ENCODE data around the gene ICA1. TPM values are rescaled to one million over a fixed set of nuclear protein-coding genes. Genes with fewer than 3 reads are reported as not detected.

The ICA1 gene
- total RNA-seq, 5 donors from 2014 or later (not counting 1 experiment from before 2014, with no cell fraction given): 0.82 to 2.4 (median 1.1) TPM

DNA sequence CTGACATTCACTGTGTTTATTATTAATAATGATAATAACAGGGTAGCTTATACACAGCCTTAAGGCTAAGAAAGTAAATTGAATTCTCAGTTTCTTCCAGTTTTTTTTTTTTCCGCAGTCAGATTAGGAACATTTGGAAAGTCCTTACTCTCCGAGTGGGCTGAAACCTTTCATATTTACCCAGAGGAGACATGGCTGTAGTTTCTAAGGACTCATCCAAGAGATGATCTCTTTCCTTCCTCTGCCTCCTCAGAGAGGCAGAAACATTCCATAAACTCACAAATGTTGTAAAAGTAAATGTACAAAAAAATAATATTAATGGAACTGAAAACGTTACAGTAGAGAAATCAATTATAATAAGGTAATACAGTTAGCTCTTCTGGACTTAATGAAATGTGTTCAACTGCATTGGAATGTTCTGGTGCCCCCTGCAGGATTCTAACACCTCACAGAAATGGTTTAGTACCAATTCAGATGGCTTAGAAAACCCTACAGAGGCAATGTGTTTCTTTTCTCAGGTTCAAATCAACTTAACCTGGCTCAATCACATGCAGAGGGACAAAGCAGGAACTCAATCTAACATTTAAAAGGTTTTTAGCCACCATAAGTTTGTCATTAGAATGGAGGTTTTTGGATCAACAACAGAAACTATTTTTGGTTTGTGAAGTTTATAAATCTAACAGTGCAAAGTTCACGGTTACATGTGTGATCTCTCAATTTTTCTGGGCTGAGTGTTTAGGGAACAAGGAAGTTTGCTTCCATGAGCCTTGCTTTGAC lies 71.7 kb downstream of the ICA1 start:
- DNase-seq (peak; percentile 5 to 85 (median 63)), ATAC-seq (replicated peaks in 1 of 4) (peak; percentile 60 to 80 (median 76))
- Mint-ChIP-seq H3K36me3 (no peaks in the 10 kb centered on the region), H3K4me3 (no peak overlapping the region), H3K4me1 (peaks cover 15 to 23% (median 20%) of the 10 kb centered on the region in 3 donors), H3K9me3 (no peaks in the 10 kb centered on the region), H3K27ac (peak overlapping the region in 1 of 2 donors; percentile 34), H3K27me3 (no peaks in the 10 kb centered on the region)
- Histone ChIP-seq H3K27me3 (replicated peaks in 1 of 2; ENCODE audit: control insufficient read depth in 2 of 2, extremely low read depth in 1 of 2, insufficient read depth in 2 of 2, low read length in 1 of 2) (no peaks in the 10 kb centered on the region), H3K4me1 (ENCODE audit: control insufficient read depth in 1 of 2, extremely low read depth in 1 of 2, insufficient read depth in 2 of 2, low read length in 2 of 2) (peaks cover 2 to 4% of the 10 kb centered on the region in 2 experiments), H3K27ac (ENCODE audit: low read length) (no peak overlapping the region), H3K9me3 (no peaks in the 10 kb centered on the region), H3K4me3 (ENCODE audit: control insufficient read depth in 1 of 2, extremely low read depth in 1 of 2, low read length in 1 of 2) (no peak overlapping the region), H3K36me3 (ENCODE audit: control insufficient read depth in 2 of 2, extremely low read depth in 1 of 2, insufficient read depth in 1 of 2, low read length in 1 of 2) (no peaks in the 10 kb centered on the region)
- CTCF ChIA-PET: interaction anchor here (0.6 to 4.8 kb wide), 33 partner anchors 8 to 1014 kb away, joined by 3 to 81 read pairs (median 4); no protein-coding TSS in a partner anchor
- WGBS (ENCODE audit: insufficient coverage): no CpG with 5 or more reads among the region's 4 CpGs
- POLR2A ChIA-PET: interaction anchor here in 1 of 2 donors (0.5 to 0.6 kb wide), 2 partner anchors 36 to 238 kb away, joined by 3 to 5 read pairs; no protein-coding TSS in a partner anchor

DNA sequence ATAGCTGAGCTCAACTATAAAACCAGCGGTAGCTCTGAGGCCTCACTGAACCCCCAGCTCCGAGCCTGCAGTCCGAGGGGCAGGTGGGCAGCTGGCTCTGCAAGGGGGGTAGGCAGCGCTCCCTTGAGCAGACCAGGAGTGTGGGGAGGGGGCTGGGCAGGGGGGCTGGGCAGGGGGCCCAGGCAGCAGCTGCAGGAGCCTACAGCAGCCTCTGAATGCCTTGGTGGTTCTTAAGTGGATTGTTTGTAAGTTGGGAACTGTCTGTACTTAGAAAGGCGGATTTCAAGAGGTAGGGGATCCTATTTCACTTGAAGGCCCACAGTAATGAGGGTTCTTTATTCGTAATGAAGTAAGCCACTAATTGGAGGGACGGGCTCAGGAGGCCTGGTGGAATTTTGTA lies 72.3 kb downstream of the ICA1 start:
- Mint-ChIP-seq H3K27me3 (no peaks in the 10 kb centered on the region), H3K27ac (no peak overlapping the region), H3K9me3 (no peaks in the 10 kb centered on the region), H3K36me3 (no peaks in the 10 kb centered on the region), H3K4me3 (no peak overlapping the region), H3K4me1 (peaks cover 15 to 25% (median 20%) of the 10 kb centered on the region in 3 donors)
- H3K4me3 ChIP-seq (ENCODE audit: control insufficient read depth in 1 of 2, extremely low read depth in 1 of 2, low read length in 1 of 2): no peak overlapping the region
- no peak overlapping the region for H3K27ac ChIP-seq (ENCODE audit: low read length)
- no peaks in the 10 kb centered on the region for H3K27me3 ChIP-seq (replicated peaks in 1 of 2; ENCODE audit: control insufficient read depth in 2 of 2, extremely low read depth in 1 of 2, insufficient read depth in 2 of 2, low read length in 1 of 2)
- WGBS (ENCODE audit: insufficient coverage): 95% methylated on average over 2 of the region's 7 CpGs
- no peak for ATAC-seq (replicated peaks in 1 of 4)
- no peaks in the 10 kb centered on the region for H3K9me3 ChIP-seq
- H3K4me1 ChIP-seq (ENCODE audit: control insufficient read depth in 1 of 2, extremely low read depth in 1 of 2, insufficient read depth in 2 of 2, low read length in 2 of 2): peaks cover 2 to 4% of the 10 kb centered on the region in 2 experiments
- ChIA-PET POLR2A (interaction anchor here in 1 of 2 donors (0.5 to 0.6 kb wide), 2 partner anchors 36 to 237 kb away, joined by 3 to 5 read pairs; no protein-coding TSS in a partner anchor), CTCF (interaction anchor here (0.6 to 4.8 kb wide), 33 partner anchors 9 to 1511 kb away, joined by 3 to 81 read pairs (median 4); no protein-coding TSS in a partner anchor)
- no peaks in the 10 kb centered on the region for H3K36me3 ChIP-seq (ENCODE audit: control insufficient read depth in 2 of 2, extremely low read depth in 1 of 2, insufficient read depth in 1 of 2, low read length in 1 of 2)
- no peak for DNase-seq

DNA sequence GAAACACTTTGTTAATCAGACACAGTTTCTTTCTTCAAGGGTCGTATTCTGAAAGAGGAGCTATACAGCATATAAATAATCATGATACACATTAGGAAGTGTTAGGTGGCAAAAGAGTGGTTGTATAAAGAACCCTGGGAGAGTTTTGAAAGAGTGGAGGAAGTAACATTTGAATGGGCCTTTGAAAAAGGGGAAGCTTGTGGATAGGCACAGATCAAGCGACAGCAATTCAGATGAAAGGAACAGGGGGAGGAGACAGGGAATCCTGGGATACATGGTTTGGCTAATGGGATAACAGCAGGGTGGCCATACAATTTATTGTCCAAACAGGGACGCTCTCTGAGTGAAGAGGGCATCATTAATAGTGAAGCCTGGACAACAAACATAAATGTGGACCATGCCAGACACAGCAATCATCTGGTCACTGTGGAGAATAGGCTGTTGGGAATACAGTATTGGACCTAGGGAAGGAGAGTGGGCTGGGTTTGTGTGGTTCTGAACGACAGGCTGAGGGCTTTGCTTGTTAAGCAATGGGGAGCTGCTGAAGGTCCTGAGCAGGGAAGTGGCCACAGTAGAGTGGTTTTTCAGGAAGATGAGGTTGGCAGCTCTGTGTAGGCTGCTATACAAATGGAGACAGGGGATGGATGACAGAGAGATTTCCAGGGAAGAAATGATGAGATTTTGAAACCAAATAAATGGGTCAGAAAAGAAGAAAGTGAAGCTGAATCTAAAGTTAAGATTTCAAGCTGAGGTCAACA lies 75.9 kb downstream of the ICA1 start:
- Mint-ChIP-seq H3K9me3 (no peaks in the 10 kb centered on the region), H3K27me3 (no peaks in the 10 kb centered on the region), H3K4me1 (peaks cover 15 to 26% (median 25%) of the 10 kb centered on the region in 3 donors), H3K4me3 (no peak overlapping the region), H3K36me3 (no peaks in the 10 kb centered on the region), H3K27ac (no peak overlapping the region)
- no peaks in the 10 kb centered on the region for H3K27me3 ChIP-seq (replicated peaks in 1 of 2; ENCODE audit: control insufficient read depth in 2 of 2, extremely low read depth in 1 of 2, insufficient read depth in 2 of 2, low read length in 1 of 2)
- no peaks in the 10 kb centered on the region for H3K36me3 ChIP-seq (ENCODE audit: control insufficient read depth in 2 of 2, extremely low read depth in 1 of 2, insufficient read depth in 1 of 2, low read length in 1 of 2)
- no peak overlapping the region for H3K27ac ChIP-seq (ENCODE audit: low read length)
- no peaks in the 10 kb centered on the region for H3K9me3 ChIP-seq
- CTCF ChIA-PET: interaction anchor here in 1 of 2 donors (0.6 to 2.1 kb wide), 4 partner anchors 31 to 505 kb away, joined by 3 to 9 read pairs (median 4); no protein-coding TSS in a partner anchor
- 62% methylated on average over 2 of the region's 4 CpGs for WGBS (ENCODE audit: insufficient coverage)
- no peak for ATAC-seq (replicated peaks in 1 of 4)
- no peak overlapping the region for H3K4me3 ChIP-seq (ENCODE audit: control insufficient read depth in 1 of 2, extremely low read depth in 1 of 2, low read length in 1 of 2)
- H3K4me1 ChIP-seq (ENCODE audit: control insufficient read depth in 1 of 2, extremely low read depth in 1 of 2, insufficient read depth in 2 of 2, low read length in 2 of 2): peaks cover 2 to 4% of the 10 kb centered on the region in 2 experiments
- POLR2A ChIA-PET: interaction anchor here in 1 of 2 donors (0.6 kb wide), 1 partner anchor 1003 kb away, joined by 4 read pairs; no protein-coding TSS in a partner anchor
- no peak for DNase-seq

- H3K9me3 ChIP-seq: no peaks in the 10 kb centered on the region
- ChIA-PET POLR2A (no interaction called here), CTCF (interaction anchor here in 1 of 2 donors (0.5 kb wide), 1 partner anchor 835 kb away, joined by 3 read pairs; no protein-coding TSS in a partner anchor)
- H3K4me3 Mint-ChIP-seq: no peak overlapping the region
- H3K27me3 ChIP-seq (replicated peaks in 1 of 2; ENCODE audit: control insufficient read depth in 2 of 2, extremely low read depth in 1 of 2, insufficient read depth in 2 of 2, low read length in 1 of 2): no peaks in the 10 kb centered on the region
- H3K4me1 Mint-ChIP-seq: peaks cover 9 to 27% (median 24%) of the 10 kb centered on the region in 3 donors
- H3K9me3 Mint-ChIP-seq: no peaks in the 10 kb centered on the region
- H3K36me3 ChIP-seq (ENCODE audit: control insufficient read depth in 2 of 2, extremely low read depth in 1 of 2, insufficient read depth in 1 of 2, low read length in 1 of 2): no peaks in the 10 kb centered on the region
- H3K27me3 Mint-ChIP-seq: no peaks in the 10 kb centered on the region
- no peak overlapping the region for H3K4me3 ChIP-seq (ENCODE audit: control insufficient read depth in 1 of 2, extremely low read depth in 1 of 2, low read length in 1 of 2)
- H3K4me1 ChIP-seq (ENCODE audit: control insufficient read depth in 1 of 2, extremely low read depth in 1 of 2, insufficient read depth in 2 of 2, low read length in 2 of 2): peaks cover 0 to 4% of the 10 kb centered on the region in 2 experiments
- no peak overlapping the region for H3K27ac Mint-ChIP-seq
- WGBS (ENCODE audit: insufficient coverage): no CpG with 5 or more reads among the region's 2 CpGs
- no peak overlapping the region for H3K27ac ChIP-seq (ENCODE audit: low read length)
- ATAC-seq (replicated peaks in 1 of 4): no peak
- no peak for DNase-seq
- H3K36me3 Mint-ChIP-seq: no peaks in the 10 kb centered on the region
Measured at GRCh38 chr7:8184221-8184620, 77.7 kb downstream of the ICA1 start.

- H3K27me3 ChIP-seq (replicated peaks in 1 of 2; ENCODE audit: control insufficient read depth in 2 of 2, extremely low read depth in 1 of 2, insufficient read depth in 2 of 2, low read length in 1 of 2): no peaks in the 10 kb centered on the region
- 100% methylated on average over 2 of the region's 7 CpGs for WGBS (ENCODE audit: insufficient coverage)
- Mint-ChIP-seq H3K36me3 (no peaks in the 10 kb centered on the region), H3K4me1 (peaks cover 47 to 56% (median 55%) of the 10 kb centered on the region in 3 donors), H3K27me3 (no peaks in the 10 kb centered on the region), H3K27ac (peak overlapping the region; percentile 93 to 99), H3K9me3 (peaks cover 0 to 3% (median 0%) of the 10 kb centered on the region in 3 donors), H3K4me3 (no peak overlapping the region)
- ATAC-seq (replicated peaks in 1 of 4) (no peak), DNase-seq (no peak)
- H3K9me3 ChIP-seq: no peaks in the 10 kb centered on the region
- no peaks in the 10 kb centered on the region for H3K36me3 ChIP-seq (ENCODE audit: control insufficient read depth in 2 of 2, extremely low read depth in 1 of 2, insufficient read depth in 1 of 2, low read length in 1 of 2)
- no peak overlapping the region for H3K4me3 ChIP-seq (ENCODE audit: control insufficient read depth in 1 of 2, extremely low read depth in 1 of 2, low read length in 1 of 2)
- CTCF ChIA-PET: interaction anchor here in 1 of 2 donors (2.2 kb wide), 1 partner anchor 10 kb away, joined by 9 read pairs; no protein-coding TSS in a partner anchor
- POLR2A ChIA-PET: interaction anchor here in 1 of 2 donors (0.6 kb wide), 1 partner anchor 145 kb away, joined by 3 read pairs; no protein-coding TSS in a partner anchor
- H3K4me1 ChIP-seq (ENCODE audit: control insufficient read depth in 1 of 2, extremely low read depth in 1 of 2, insufficient read depth in 2 of 2, low read length in 2 of 2): peaks cover 39 to 43% of the 10 kb centered on the region in 2 experiments
- H3K27ac ChIP-seq (ENCODE audit: low read length): no peak overlapping the region
Measured at GRCh38 chr7:8179486-8179885, 82.5 kb downstream of the ICA1 start.

GRCh38 chr7:8178353-8178752 lies 83.6 kb downstream of the ICA1 start:
- H3K36me3 Mint-ChIP-seq: no peaks in the 10 kb centered on the region
- H3K9me3 Mint-ChIP-seq: peaks cover 0 to 3% (median 0%) of the 10 kb centered on the region in 3 donors
- peak overlapping the region in 1 of 3 donors; percentile 71 for H3K4me3 Mint-ChIP-seq
- Histone ChIP-seq H3K27ac (ENCODE audit: low read length) (peak overlapping the region; percentile 75), H3K4me3 (ENCODE audit: control insufficient read depth in 1 of 2, extremely low read depth in 1 of 2, low read length in 1 of 2) (no peak overlapping the region), H3K27me3 (replicated peaks in 1 of 2; ENCODE audit: control insufficient read depth in 2 of 2, extremely low read depth in 1 of 2, insufficient read depth in 2 of 2, low read length in 1 of 2) (no peaks in the 10 kb centered on the region), H3K9me3 (no peaks in the 10 kb centered on the region), H3K4me1 (ENCODE audit: control insufficient read depth in 1 of 2, extremely low read depth in 1 of 2, insufficient read depth in 2 of 2, low read length in 2 of 2) (peaks cover 41 to 43% of the 10 kb centered on the region in 2 experiments), H3K36me3 (ENCODE audit: control insufficient read depth in 2 of 2, extremely low read depth in 1 of 2, insufficient read depth in 1 of 2, low read length in 1 of 2) (no peaks in the 10 kb centered on the region)
- no peak for DNase-seq
- POLR2A ChIA-PET: interaction anchor here (0.6 to 0.7 kb wide), 5 partner anchors 9 to 936 kb away, joined by 3 to 7 read pairs (median 4); no protein-coding TSS in a partner anchor
- CTCF ChIA-PET: interaction anchor here (0.6 to 2.2 kb wide), 3 partner anchors 11 to 107 kb away, joined by 3 to 9 read pairs (median 6); no protein-coding TSS in a partner anchor
- H3K27me3 Mint-ChIP-seq: no peaks in the 10 kb centered on the region
- peak overlapping the region; percentile 93 to 99 for H3K27ac Mint-ChIP-seq
- no peak for ATAC-seq (replicated peaks in 1 of 4)
- peaks cover 57 to 66% (median 65%) of the 10 kb centered on the region in 3 donors for H3K4me1 Mint-ChIP-seq
